ENCODE data around the gene RBBP8.

Gene RBBP8

DNA sequence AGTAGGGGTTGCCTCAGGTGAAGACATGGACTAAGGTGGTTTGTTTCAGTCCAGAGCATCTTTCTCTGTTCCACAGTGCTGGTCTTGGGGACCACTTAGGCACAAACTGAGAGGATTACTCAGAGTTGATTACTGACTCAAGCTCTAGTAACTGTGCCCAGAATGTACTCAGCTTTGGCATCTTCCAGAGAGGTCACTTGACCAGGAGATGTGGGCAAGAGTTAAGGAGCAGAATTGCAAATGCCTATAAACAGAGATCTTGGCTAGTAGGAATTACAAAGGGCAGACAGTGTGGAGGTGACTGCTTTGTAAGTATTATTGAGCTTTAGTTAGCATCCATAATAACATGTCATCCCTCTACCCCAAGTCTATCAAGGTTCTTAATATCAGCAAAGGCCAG, 109.0 kb downstream of the RBBP8 start:
- DNase-seq (ENCODE audit: low read depth), result no peak
- TF ChIP-seq, protein P1, sequence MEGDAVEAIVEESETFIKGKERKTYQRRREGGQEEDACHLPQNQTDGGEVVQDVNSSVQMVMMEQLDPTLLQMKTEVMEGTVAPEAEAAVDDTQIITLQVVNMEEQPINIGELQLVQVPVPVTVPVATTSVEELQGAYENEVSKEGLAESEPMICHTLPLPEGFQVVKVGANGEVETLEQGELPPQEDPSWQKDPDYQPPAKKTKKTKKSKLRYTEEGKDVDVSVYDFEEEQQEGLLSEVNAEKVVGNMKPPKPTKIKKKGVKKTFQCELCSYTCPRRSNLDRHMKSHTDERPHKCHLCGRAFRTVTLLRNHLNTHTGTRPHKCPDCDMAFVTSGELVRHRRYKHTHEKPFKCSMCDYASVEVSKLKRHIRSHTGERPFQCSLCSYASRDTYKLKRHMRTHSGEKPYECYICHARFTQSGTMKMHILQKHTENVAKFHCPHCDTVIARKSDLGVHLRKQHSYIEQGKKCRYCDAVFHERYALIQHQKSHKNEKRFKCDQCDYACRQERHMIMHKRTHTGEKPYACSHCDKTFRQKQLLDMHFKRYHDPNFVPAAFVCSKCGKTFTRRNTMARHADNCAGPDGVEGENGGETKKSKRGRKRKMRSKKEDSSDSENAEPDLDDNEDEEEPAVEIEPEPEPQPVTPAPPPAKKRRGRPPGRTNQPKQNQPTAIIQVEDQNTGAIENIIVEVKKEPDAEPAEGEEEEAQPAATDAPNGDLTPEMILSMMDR (conservative IDR thresholded peaks at IDR 0.05; ENCODE audit: low read depth, low read length), result no peak
- no peak overlapping the region for H3K4me3 ChIP-seq (ENCODE audit: low read depth, low read length)

DNA sequence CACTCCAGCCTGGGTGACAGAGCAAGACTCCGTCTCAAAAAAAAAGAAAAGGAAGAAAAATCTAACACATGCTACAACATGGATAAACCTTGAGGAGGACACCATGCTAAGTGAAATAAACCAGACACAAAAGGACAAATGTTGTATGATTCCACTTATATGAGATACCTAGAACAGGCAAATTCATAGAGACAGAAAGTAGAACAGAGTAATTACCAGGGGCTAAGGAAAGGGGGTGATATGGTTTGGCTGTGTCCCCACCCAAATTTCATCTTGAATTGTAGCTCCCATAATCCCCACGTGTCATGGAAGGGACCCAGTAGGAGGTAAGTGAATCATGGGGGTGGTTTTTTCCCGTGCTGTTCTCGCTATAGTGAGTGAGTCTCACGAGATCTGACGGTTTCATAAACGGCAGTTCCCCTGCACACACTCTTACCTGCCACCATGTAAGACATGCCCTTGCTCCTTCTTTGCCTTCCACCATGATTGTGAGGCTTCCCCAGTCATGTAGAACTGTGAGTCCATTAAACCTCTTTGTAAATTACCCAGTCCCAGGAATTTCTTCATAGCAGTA, 110.8 kb downstream of the RBBP8 start:
- TF ChIP-seq, protein P1 (conservative IDR thresholded peaks at IDR 0.05; ENCODE audit: low read depth, low read length), result no peak
- no peak for DNase-seq (ENCODE audit: low read depth)
- H3K4me3 ChIP-seq (ENCODE audit: low read depth, low read length), result no peak overlapping the region

DNA sequence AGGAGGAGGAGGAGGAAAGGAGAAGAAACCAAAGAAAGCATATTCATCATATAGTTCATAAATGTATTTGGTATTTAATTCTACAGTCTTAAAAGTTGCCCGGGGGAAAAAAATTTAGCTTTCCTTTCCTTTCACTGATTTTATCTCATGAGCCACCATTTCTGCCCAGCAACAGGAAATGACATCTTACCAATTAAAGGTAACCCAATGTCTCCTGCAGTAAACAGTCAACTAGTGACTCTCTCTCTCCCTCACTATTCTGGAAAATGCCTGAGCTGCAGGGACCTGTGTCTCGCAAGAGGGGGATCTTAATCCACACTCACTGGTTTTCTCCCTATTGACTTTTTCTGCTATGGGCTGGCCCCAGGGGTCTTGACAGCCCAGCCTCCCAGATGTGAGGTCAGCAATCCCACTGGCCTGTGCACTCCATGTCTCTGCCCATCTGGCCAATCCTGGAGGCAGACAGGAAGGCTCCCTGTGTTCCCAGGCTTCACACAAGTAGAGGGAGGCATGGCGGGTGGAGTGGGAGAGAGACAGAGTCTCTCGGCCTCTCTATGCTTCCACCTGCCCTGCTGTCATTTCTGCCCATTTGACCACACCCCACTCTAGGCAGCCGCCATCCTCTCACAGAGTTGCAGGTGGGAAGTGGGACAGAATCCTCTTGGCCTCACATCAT, 116.7 kb downstream of the RBBP8 start:
- no peak overlapping the region for H3K4me3 ChIP-seq (ENCODE audit: low read depth, low read length)
- TF ChIP-seq, protein P1 (conservative IDR thresholded peaks at IDR 0.05; ENCODE audit: low read depth, low read length), result no peak
- DNase-seq (ENCODE audit: low read depth), result no peak

DNA sequence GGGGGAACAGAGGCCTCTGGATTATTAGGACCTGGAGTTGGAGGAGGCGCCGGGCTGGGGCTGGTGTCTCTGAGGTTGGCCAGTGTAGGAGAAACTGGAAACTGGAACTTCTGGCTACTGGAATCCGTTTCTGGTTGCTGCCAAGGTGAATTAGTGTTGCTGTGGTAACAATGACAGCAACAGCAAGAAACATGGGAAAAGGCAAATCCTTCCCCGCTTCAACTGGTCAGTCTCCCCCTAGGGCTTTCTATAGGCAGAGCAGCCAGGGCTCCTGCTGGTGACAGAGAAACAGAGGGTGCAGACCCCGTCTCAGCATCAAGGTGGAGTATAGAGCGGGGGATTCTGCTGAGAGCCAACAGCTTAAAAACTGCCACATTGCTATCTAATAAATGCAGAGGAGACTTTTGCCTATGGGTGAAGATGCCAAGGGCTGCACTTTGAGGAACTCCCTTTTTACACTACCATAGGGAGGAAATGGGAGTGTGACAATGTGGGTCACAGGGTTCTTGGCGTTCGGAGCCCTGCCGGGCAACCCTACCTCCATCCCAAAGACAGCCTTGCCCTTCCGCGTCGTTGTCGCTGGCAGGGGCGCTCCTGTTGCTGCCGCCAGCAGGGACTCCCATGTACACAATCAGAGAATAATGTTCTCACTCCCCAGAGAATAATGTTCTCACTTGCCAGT, 120.8 kb downstream of the RBBP8 start:
- DNase-seq (ENCODE audit: low read depth), result peak; percentile 67
- TF ChIP-seq, protein P1 (conservative IDR thresholded peaks at IDR 0.05; ENCODE audit: low read depth, low read length), result peak; percentile 56
- H3K4me3 ChIP-seq (ENCODE audit: low read depth, low read length), result no peak overlapping the region

DNA sequence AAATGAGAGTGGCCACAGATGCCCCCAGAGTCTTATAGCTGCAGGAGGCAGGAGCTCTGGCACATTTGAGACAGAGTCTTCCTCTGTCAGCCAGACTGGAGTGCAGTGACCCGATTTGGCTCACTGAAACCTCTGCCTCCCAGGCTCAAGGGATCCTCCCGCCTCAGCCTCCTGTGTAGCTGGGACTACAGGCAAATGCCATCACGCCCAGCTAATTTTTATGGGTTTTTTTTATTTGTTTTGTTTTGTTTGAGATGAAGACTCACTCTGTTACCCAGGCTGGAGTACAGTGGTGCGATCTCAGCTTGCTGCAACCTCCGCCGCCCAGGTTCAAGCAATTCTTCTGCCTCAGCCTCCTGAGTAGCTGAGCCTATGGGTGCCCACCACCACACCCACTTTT, 121.4 kb downstream of the RBBP8 start:
- H3K4me3 ChIP-seq (ENCODE audit: low read depth, low read length), result no peak overlapping the region
- TF ChIP-seq, protein P1 (conservative IDR thresholded peaks at IDR 0.05; ENCODE audit: low read depth, low read length), result no peak
- DNase-seq (ENCODE audit: low read depth), result no peak

DNA sequence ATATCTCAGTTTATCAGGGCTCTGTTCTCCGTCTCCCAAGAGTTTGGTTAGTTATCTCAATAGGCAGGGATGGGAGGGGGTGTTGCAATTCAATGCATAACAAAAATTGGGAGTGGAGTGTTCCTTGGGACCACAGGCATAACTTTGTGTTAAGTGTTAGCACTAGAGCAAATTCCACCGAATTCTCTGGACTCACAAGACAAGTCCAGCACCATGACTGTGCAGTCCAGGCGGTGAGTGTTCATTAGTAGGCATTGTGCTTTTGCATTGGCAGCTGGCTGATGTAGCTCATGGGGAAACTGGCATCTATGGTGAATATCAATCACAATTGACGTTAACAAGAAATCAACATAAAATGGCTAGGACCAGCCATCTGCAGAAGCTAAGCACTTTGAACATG, 123.2 kb downstream of the RBBP8 start:
- DNase-seq (ENCODE audit: low read depth), result no peak
- H3K4me3 ChIP-seq (ENCODE audit: low read depth, low read length), result no peak overlapping the region
- TF ChIP-seq, protein P1 (conservative IDR thresholded peaks at IDR 0.05; ENCODE audit: low read depth, low read length), result no peak

All from choroid plexus epithelial cell (primary cell).